Neural cell (in vitro differentiated cells): ENCODE data around the gene HDLBP. TPM values are rescaled to one million over a fixed set of nuclear protein-coding genes. Genes with fewer than 3 reads are reported as not detected.
A peak's percentile ranks its signal among the peaks of the same experiment; 100 is the strongest.

Experiments
- H2AFZ ChIP-seq: fragments of 200-600, 300-800 bp; sonication (generic), shearing (Covaris generic); 2 replicates; pipeline ENCODE4 v1.6.0; 2014; ENCODE audit warnings: low read depth, mild to moderate bottlenecking, antibody characterized with exemption, low read length, moderate library complexity
- H3F3A ChIP-seq: fragments of 200-600 bp; shearing (Covaris generic); 2 replicates; pipeline ENCODE4 v1.6.1; 2016; ENCODE audit warnings: mild to moderate bottlenecking, moderate library complexity, mixed read lengths, antibody characterized with exemption, low read length; ENCODE audit not compliant: insufficient read depth, poor library complexity, severe bottlenecking
- H3K27ac ChIP-seq: fragments of 200-600, 300-800 bp; sonication (generic), shearing (Covaris generic); 2 replicates; pipeline ENCODE4 v1.5.1; 2014; ENCODE audit warnings: mild to moderate bottlenecking, low read length, moderate library complexity
- H3K27me3 ChIP-seq: fragments of 300-800, 200-600 bp; sonication (generic), shearing (Covaris generic); 2 replicates; pipeline ENCODE4 v1.6.0; 2014; ENCODE audit warnings: mild to moderate bottlenecking, low read depth, low read length, moderate library complexity; ENCODE audit not compliant: insufficient read depth
- H3K36me3 ChIP-seq: fragments of 300-800, 200-600 bp; sonication (generic), shearing (Covaris generic); 2 replicates; pipeline ENCODE4 v1.5.1; 2014; ENCODE audit warnings: mild to moderate bottlenecking, antibody characterized with exemption, low read length, moderate library complexity; ENCODE audit not compliant: insufficient read depth
- H3K4me2 ChIP-seq: fragments of 300-800, 200-600 bp; sonication (generic), shearing (Covaris generic); 2 replicates; pipeline ENCODE4 v1.6.0; 2014; ENCODE audit warnings: mild to moderate bottlenecking, low read length
- H3K4me3 ChIP-seq: fragments of 300-800, 200-600 bp; sonication (generic), shearing (Covaris generic); 2 replicates; pipeline ENCODE4 v1.5.1; 2014; ENCODE audit warnings: mild to moderate bottlenecking, low read length, moderate library complexity
- H3K79me2 ChIP-seq: fragments of 200-600 bp; shearing (Covaris generic); replicated peaks from 2 replicates; pipeline ENCODE4 v1.6.0; 2014; ENCODE audit warnings: mild to moderate bottlenecking, low read length, moderate library complexity; ENCODE audit not compliant: insufficient read depth
- H3K9ac ChIP-seq: fragments of 300-800, 200-600 bp; sonication (generic), shearing (Covaris generic); 2 replicates; pipeline ENCODE4 v1.6.1; 2016; ENCODE audit warnings: mild to moderate bottlenecking, low read length, mixed read lengths
- H3K9me2 ChIP-seq: fragments of 200-600 bp; shearing (Covaris generic); 2 replicates; pipeline ENCODE4 v1.6.1; 2016; ENCODE audit warnings: mild to moderate bottlenecking, low read length, mixed read lengths; ENCODE audit not compliant: insufficient read depth
- H3K9me3 ChIP-seq: fragments of 200-600, 300-800 bp; sonication (generic), shearing (Covaris generic); 2 replicates; pipeline ENCODE4 v1.6.1; 2016; ENCODE audit warnings: mild to moderate bottlenecking, mixed run types, low read length, moderate library complexity, mixed read lengths
- H4K20me1 ChIP-seq: fragments of 200-600 bp; shearing (Covaris generic); 2 replicates; pipeline ENCODE4 v1.6.1; 2016; ENCODE audit warnings: mild to moderate bottlenecking, mixed run types; ENCODE audit not compliant: insufficient read depth
- EP300 ChIP-seq: fragments of 450-650 bp; conservative IDR thresholded peaks from 2 replicates; pipeline ENCODE4 v1.6.1; 2014; ENCODE audit warnings: antibody characterized with exemption, mild to moderate bottlenecking, moderate library complexity; ENCODE audit not compliant: poor library complexity, severe bottlenecking
- EZH2 ChIP-seq: fragments of 200-600, 300-800 bp; shearing (Covaris generic), sonication (generic); IDR thresholded peaks from 2 replicates; pipeline ENCODE4 v1.6.1; 2014; ENCODE audit warnings: antibody characterized with exemption, low read length, borderline replicate concordance, mild to moderate bottlenecking; ENCODE audit not compliant: insufficient read depth, poor library complexity, severe bottlenecking
- MXI1 ChIP-seq: fragments of 450-650 bp; conservative IDR thresholded peaks from 2 replicates; pipeline ENCODE4 v1.6.1; 2014; ENCODE audit warnings: antibody characterized with exemption, mild to moderate bottlenecking; ENCODE audit not compliant: poor library complexity, severe bottlenecking
- POLR2AphosphoS5 ChIP-seq: IDR thresholded peaks from 2 replicates; pipeline ENCODE4 v1.6.1; 2012
- RAD21 ChIP-seq: fragments of 450-650 bp; conservative IDR thresholded peaks from 2 replicates; pipeline ENCODE4 v1.6.1; 2014; ENCODE audit warnings: antibody characterized with exemption, mild to moderate bottlenecking, moderate library complexity
- SMC3 ChIP-seq: fragments of 450-650 bp; conservative IDR thresholded peaks from 2 replicates; pipeline ENCODE4 v1.6.1; 2014; ENCODE audit warnings: antibody characterized with exemption, mild to moderate bottlenecking, moderate library complexity; ENCODE audit not compliant: poor library complexity
- TAF1 ChIP-seq: IDR thresholded peaks from 2 replicates; pipeline ENCODE4 v1.6.1; 2012; ENCODE audit warnings: low read depth
- polyA plus RNA-seq: library from polyadenylated mRNA; depleted of rRNA; stranded (reverse); fragments of >200 nt; gene quantifications from 2 replicates; pipeline ENCODE4 v1.2.3, GENCODE V29; 2014
- TF ChIP-seq, protein P1 (sequence below): fragments of 450-650 bp; IDR thresholded peaks from 2 replicates; pipeline ENCODE4 v1.5.1; 2014; ENCODE audit warnings: antibody characterized with exemption, mild to moderate bottlenecking, moderate library complexity; ENCODE audit not compliant: poor library complexity, severe bottlenecking
- TF ChIP-seq, protein P2 (sequence below): IDR thresholded peaks from 2 replicates; pipeline ENCODE4 v1.6.1; 2012; ENCODE audit warnings: borderline replicate concordance

The HDLBP gene
- polyA plus RNA-seq, 1 donor from 2014 or later, result 61.9 TPM

DNA sequence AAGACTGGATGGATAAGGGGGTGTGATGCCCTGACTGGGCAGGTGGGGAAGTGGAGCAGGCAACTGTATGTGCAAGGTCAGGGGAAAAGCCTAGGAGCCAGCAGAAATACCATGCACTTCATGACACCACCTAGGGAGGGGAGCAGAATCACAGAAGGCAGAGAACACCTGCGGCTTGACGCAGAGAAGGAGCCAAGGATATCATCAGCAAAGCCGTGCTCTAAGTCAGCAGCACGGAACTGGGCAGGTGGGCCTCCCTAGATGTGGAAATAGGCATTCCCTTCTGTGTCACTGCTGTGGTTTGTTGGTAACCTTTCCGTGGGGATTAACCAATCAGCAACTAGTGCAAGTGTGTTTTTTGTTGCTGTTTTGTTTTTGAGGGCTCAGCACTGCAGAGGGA lies 41.3 kb downstream of the HDLBP start:
- H3F3A ChIP-seq, result no peaks in the 10 kb centered on the region
- H3K79me2 ChIP-seq, result peaks cover 21% of the 10 kb centered on the region
- H3K36me3 ChIP-seq, result no peaks in the 10 kb centered on the region
- H3K27ac ChIP-seq, result no peak overlapping the region
- no peaks in the 10 kb centered on the region for H4K20me1 ChIP-seq
- no peak overlapping the region for H3K4me3 ChIP-seq
- no peak overlapping the region for H3K9ac ChIP-seq
- no peak overlapping the region for H2AFZ ChIP-seq
- TF ChIP-seq RAD21 (no peak), POLR2AphosphoS5 (no peak), SMC3 (no peak), EP300 (no peak), EZH2 (no peak), TAF1 (no peak), MXI1 (no peak)
- TF ChIP-seq, protein P1, sequence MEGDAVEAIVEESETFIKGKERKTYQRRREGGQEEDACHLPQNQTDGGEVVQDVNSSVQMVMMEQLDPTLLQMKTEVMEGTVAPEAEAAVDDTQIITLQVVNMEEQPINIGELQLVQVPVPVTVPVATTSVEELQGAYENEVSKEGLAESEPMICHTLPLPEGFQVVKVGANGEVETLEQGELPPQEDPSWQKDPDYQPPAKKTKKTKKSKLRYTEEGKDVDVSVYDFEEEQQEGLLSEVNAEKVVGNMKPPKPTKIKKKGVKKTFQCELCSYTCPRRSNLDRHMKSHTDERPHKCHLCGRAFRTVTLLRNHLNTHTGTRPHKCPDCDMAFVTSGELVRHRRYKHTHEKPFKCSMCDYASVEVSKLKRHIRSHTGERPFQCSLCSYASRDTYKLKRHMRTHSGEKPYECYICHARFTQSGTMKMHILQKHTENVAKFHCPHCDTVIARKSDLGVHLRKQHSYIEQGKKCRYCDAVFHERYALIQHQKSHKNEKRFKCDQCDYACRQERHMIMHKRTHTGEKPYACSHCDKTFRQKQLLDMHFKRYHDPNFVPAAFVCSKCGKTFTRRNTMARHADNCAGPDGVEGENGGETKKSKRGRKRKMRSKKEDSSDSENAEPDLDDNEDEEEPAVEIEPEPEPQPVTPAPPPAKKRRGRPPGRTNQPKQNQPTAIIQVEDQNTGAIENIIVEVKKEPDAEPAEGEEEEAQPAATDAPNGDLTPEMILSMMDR, result no peak
- TF ChIP-seq, protein P2, sequence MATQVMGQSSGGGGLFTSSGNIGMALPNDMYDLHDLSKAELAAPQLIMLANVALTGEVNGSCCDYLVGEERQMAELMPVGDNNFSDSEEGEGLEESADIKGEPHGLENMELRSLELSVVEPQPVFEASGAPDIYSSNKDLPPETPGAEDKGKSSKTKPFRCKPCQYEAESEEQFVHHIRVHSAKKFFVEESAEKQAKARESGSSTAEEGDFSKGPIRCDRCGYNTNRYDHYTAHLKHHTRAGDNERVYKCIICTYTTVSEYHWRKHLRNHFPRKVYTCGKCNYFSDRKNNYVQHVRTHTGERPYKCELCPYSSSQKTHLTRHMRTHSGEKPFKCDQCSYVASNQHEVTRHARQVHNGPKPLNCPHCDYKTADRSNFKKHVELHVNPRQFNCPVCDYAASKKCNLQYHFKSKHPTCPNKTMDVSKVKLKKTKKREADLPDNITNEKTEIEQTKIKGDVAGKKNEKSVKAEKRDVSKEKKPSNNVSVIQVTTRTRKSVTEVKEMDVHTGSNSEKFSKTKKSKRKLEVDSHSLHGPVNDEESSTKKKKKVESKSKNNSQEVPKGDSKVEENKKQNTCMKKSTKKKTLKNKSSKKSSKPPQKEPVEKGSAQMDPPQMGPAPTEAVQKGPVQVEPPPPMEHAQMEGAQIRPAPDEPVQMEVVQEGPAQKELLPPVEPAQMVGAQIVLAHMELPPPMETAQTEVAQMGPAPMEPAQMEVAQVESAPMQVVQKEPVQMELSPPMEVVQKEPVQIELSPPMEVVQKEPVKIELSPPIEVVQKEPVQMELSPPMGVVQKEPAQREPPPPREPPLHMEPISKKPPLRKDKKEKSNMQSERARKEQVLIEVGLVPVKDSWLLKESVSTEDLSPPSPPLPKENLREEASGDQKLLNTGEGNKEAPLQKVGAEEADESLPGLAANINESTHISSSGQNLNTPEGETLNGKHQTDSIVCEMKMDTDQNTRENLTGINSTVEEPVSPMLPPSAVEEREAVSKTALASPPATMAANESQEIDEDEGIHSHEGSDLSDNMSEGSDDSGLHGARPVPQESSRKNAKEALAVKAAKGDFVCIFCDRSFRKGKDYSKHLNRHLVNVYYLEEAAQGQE, result no peak
- no peaks in the 10 kb centered on the region for H3K27me3 ChIP-seq
- H3K4me2 ChIP-seq, result no peak overlapping the region
- no peaks in the 10 kb centered on the region for H3K9me2 ChIP-seq
- peaks cover 6% of the 10 kb centered on the region for H3K9me3 ChIP-seq

DNA sequence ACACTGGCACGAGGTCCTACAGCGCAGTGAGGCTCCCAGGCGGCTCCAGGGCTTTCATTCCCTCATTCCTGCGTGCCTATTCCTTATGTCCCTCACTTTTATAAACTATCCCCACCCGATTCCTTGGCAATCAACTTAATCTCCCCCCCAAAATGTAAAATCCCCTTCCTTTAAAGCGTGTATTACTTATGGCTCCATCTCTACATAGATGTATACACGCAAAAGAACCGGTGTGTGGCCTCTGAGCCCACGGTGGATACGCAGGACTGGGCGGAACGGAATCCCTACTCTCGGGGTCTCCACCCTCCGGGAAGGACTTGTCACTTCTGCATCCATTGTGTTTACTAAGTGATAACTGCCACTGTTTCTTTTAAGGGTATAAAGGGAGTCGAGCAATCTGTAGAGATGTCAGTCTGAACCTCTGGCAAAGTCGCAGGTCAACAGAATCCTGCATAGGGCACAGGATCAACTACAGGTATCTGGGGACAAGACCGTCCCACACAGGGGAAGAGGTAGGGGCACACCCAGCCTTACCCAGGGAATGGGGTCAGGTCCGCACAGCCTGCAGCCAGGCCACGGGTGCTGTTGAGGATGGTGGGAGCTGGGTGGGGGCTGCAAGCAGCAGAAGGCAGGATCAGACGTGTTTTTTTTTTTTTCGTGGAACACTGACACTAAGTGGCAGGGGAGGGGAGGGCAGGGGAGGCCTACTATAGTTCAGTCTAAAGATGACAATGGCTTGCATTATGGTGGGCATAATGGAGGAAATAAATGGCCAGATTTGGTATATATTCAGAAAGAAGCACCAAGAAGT lies 42.1 kb downstream of the HDLBP start:
- no peak overlapping the region for H3K27ac ChIP-seq

More for the DNA sequence above, 42.1 kb downstream of the HDLBP start:
- Histone ChIP-seq H3K4me2 (no peak overlapping the region), H3K9ac (peak overlapping the region; percentile 53), H3K4me3 (peak overlapping the region; percentile 62), H3K79me2 (peaks cover 19% of the 10 kb centered on the region), H4K20me1 (no peaks in the 10 kb centered on the region), H3K9me2 (no peaks in the 10 kb centered on the region), H3K36me3 (no peaks in the 10 kb centered on the region), H2AFZ (no peak overlapping the region), H3K9me3 (peaks cover 6% of the 10 kb centered on the region), H3F3A (no peaks in the 10 kb centered on the region), H3K27me3 (no peaks in the 10 kb centered on the region)
- TF ChIP-seq TAF1, result no peak
- TF ChIP-seq, protein P2, result no peak
- no peak for TF ChIP-seq EZH2
- no peak for TF ChIP-seq POLR2AphosphoS5
- no peak for TF ChIP-seq EP300
- TF ChIP-seq MXI1, result no peak
- TF ChIP-seq, protein P1, result no peak
- no peak for TF ChIP-seq SMC3
- TF ChIP-seq RAD21, result no peak
